KBM-7 (cell line): ENCODE data around the gene RPS27.

ENCODE experiments used
- DNase-seq: peaks from one replicate; pipeline ENCODE4 v3.0.0-alpha.2; 2015
- in situ Hi-C: fragments of 300-500 bp; cut with MboI; formaldehyde crosslinking; loops from 2 replicates; pipeline ENCODE4 v1.14.3; 2020; ENCODE audit warnings: low sequenced_read_pairs, low pct_unique_long_range_greater_than_20kb, mixed read lengths

Gene RPS27

DNA sequence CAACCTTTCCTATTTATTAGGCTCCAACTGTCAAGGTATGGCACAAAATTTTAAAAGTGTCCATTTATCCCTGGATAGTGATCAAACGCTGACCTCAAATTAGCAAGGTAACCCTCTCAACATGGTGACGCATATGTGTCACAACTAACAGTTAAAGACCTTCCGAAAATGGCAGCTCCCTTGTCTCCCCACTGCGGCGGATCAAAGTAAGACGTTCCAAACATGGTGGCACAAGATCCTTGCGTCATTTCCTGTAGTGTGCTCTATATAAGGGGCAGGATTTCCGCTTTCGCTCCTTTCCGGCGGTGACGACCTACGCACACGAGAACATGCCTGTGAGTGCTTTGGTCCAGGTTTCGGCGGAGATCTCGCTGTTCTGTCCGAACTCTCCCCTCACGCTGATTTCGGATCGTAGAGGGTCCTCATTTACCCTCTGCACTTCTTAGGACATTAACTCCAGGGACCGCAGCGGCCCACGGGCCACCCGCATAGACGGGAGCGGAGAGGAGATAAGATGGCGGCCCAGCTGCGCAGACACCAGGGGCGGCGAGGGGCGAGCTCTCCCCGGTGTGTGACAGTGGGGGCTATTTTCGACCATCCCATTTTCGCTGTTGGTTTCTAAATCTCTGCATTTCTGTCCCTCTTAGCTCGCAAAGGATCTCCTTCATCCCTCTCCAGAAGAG is at the start of gene RPS27:
Gene RPS27 (plus strand): TSS at position 295 of the 683 bp plus-strand sequence. CDS start 35 bp downstream, at position 330.
- peak; percentile 94 for DNase-seq
- in situ Hi-C loops = no loop called here

DNA sequence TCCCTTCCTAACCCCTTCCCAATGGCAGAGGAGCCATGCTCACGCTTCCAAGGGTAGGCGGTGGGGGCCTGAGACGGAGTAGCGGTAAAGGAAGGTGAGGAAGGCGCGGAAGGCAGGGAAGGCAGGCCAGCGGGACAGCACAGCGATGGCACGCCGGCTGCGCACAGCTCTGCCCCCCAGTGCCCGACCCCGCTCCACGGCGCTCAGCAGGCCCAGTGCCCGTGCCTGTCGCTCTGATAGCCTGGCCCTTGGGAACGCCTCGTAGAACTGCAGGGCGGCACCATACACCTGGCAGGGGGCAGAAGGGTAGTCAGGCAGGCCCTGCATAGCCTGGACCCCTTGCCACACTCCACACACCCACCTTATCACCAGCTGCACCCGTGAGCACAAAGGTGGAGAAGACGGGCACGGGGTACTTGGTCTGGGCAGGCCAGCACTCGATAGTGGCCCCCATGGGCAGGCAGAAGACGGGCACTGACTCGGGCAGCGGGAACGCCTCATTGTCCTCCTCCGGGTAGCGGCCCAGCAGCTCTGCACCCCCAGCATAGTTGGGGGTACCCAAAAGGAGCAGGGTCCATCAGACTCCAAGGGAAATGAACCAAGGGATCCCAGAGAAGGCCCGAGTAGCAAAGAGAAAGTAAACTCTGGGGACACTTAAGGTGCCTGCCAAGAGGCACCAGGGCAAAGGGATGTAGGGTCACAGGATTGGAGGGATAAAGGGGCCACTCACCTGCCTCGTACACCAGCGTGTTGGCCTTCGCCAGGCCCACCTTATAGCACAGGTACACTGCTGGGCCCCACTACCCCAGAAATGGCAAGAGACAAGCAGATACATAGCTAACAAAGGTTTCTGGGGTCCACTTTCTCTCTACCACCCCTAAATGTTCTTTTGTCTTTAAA is 48.5 kb upstream of the RPS27 start:
- DNase-seq = no peak

DNA sequence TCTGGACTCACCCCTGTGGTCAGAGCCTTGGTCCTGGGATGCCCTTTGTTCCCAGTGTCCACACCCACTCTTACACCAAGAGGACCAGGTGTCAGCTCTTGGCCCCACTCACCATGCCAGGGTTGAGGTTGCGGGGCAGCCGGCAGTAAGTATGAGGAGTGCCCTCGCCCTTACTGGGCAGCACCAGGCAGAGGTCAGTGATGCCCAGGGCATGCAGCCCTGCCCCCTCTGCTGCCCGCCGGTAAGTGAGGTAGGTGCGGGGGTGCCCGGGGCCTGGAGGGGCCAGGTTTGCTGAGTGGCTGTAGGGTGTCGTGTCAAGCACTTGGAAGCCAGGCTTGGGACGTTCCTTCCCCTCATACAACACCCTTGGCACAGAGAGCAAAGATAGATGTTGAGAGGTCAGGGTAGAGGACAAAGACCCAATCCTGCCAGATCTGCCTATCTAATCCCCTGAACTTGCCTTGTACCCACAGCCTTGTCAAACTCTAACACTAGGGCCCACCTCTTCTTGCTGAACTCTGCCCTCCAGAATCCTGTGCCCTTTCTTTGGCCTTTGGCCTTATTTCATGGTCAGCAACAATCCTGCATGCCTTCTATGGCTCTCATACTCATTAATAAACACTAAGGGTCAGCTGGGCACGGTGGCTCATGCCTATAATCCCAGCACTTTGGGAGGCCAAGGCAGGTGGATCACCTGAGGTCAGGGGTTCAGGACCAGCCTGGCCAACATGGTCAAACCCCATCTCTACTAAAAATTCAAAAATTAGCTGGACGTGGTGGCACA is 47.6 kb upstream of the RPS27 start:
- in situ Hi-C loops = no loop called here
- no peak for DNase-seq

More for the DNA sequence above, 48.5 kb upstream of the RPS27 start:
- in situ Hi-C loops = no loop called here

DNA sequence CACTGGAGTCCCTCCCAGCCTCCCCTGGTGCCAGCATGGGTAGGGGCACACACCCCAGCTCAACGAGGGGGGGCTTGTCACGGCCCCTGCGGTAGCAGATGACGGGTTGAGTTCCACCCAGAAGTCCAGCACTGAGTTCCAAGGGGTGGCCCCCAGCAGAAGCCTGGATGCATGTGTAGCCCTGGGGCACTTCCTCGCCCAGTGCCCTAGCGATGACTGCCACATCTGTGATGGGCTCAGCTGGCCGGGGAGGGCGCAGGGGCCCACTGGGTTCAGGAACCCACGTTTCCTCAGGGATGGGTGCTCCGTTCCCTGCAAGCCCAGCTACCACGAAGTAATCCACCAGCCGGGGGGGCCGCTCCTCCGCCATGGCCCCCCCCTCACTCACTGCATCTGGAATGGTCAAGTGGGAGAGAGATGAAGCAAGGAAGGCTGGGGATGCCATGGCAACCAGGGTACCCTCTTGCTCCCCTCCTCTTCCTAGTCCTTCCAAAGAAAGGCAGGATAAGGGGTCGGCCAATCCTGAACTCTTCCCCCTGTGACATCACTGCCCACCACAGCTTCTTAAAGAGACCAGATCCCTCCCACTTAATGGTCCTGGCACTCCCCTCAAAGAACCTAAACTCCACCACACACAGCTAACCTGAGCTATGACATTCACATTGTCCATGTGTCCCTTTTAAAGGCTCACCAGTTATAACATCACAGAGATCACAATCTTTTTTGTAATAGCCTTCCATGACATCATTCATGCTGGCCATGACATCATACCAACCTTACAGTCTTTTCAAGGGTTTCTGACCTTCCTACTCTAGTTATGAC is 46.3 kb upstream of the RPS27 start:
- in situ Hi-C loops = no loop called here
- DNase-seq = peak; percentile 43

DNA sequence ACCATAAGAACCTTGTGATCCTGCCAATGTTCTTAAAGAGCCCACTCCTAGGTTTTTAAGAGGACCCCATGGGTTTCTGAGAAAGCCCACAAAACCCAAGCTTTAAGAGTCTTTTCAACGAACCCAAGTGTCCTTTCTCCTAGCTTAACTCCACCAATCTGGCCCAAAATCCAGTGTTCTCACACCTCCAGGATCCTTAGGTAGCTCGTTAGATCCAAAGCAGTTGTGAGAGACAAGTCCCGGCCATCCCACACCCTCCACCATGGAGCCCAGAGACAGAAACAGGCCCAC is 45.8 kb upstream of the RPS27 start:
- no peak for DNase-seq
- in situ Hi-C loops = no loop called here

DNA sequence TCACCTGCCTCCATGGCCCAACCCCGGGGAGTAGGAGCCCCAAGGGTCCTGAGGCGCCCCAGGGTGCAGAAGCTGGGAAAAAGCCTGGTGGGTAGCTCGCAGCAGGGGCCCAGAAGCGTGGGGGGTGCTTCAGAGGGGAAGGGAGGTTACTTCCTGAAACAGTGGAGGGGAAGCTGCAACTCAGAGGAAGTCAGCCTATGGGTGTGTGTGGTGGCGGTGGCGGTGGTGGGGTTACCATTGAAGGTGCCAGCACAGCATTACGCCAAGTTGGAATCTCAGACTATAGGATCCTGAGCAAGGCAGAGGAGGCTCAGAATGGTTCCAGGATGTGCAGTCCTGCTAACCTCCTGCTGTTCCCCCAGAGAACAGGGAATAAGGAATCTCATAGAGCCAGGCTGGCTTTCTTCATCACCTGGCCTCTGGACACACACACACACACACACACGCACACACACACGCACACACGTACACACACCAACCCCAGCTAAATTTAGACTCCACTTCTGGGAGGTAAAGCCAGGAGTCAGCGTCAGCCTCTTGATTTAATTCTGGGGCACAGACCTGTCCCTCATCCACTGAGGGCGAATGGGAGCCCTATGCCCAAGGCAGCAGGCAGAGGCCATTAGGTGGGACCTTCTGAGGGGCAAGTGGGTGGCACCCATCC is 45.3 kb upstream of the RPS27 start:
- in situ Hi-C loops = no loop called here
- DNase-seq = peak; percentile 89

DNA sequence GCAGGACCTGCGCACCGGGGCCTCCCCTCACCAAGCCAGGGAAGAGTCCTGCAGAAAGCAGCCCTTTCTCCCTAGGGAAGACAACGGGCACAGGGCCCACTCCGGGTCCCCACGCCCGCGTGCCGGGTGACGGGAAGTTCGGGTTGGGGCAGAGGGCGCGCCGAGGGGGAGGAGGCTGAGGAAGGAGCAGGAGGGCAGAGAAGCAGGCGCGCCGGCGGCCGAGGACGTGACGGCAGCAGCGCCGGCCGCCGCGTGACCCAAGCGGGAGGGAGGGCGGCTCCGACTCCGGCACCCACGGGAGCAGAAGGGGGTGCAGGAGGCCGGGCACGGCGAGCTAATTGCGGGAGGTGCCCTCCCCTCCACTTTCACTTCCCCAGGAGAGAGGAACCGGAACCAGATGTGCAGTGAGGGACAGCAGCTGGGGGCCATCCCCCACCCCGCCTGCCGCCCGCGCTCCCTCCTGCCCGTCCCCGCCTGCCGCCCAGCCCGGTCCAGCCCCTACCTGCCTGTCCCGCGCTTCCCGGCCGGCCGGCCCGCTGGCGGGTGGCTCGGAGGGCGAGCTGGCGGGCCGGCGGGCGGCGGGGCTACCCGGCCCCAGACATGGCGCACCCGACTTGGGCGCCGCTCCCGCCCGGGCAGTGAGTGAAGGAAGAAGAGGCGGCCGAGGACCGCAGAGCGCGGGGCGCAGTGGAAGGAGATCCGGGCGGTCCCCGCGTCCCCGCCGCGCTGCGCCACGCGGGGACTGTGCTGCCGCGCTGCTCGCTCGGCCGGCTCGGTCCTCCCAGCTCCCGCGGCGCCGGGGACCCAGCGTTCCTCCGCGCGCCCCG is 44.6 kb upstream of the RPS27 start:
- DNase-seq = peak; percentile 95
- in situ Hi-C loops = no loop called here

DNA sequence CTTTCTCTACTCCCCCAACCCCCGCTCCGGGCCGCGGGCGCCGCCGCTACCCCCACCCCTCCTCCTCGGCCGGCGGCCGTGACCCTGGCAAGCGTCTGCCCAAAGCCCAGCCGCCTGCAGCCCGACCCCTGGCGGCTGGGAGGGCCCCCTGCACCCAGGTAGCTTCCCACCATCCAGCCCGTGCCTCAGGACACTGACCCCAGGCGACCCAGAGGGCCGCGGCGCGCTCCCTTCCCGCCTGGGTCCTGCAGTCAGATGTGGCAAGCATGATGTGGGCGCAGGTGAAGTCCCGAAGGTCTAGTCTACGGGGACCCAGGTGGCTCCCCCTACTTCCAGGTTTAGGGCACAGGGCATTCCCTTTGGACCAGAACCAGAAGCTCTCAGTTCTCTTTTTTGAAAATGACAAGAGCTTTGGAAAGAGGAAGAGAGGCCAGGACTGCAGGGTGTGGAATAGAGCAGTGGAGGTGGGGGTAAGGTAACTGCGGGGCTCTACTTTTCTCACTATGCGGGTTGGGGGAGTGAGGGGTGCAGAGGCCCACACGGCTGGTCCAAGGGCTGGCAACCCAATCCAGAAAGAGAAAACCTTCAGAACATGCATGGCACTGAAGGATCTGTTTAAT is 43.8 kb upstream of the RPS27 start, which contains the start of gene DENND4B:
Gene DENND4B (minus strand): TSS at position 97 of the 620 bp plus-strand sequence. CDS start 2,344 bp downstream, outside the sequence.
- in situ Hi-C loops = no loop called here
- DNase-seq = peak; percentile 90

DNA sequence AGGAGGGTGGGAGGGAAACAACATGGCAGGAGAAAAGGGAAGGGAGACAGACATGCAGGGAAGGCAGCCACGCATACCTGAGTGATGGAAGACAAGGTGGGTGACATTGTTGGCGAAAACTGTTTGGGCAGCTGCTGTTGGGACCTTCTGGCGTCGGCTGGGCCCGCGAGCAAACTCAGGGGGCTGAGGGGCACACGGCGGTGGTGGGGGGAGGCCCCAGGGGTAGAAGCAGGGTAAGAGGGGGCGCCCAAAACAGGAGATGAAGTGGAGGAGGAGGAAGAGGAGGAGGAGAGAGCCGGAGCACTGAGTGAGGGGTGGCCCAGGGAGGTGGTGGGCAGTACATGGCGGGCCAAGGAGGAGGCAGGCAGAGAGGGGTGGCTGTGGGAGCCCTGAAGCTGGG is 39.4 kb upstream of the RPS27 start:
- in situ Hi-C loops = loop anchor here (25.0 kb wide), 2 partner anchors 139 to 414 kb away; partner anchors contain the start of genes S100A3, S100A4, S100A5 and S100A6
- DNase-seq = no peak

DNA sequence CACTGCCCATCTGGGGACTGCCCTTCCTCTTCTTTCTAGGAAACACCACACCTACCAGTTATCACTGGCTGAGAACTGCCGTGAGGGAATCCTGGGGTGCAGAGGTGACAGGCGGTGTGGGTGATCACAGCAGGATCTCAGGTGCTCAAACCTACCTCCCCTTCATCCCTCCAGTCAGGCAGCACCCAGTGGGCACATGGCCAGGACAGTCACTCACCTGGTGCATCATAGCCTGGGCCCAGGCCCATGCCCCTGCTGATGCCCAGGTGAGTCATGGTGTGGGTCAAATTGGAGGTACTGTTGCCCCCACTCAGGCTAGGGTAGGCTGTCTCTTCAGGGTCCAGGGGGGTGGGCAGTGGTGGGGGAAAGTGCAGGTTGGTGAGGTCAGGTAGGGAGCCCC is 38.8 kb upstream of the RPS27 start:
- no peak for DNase-seq
- in situ Hi-C loops = loop anchor here (25.0 kb wide), 2 partner anchors 140 to 414 kb away; partner anchors contain the start of genes S100A3, S100A4, S100A5 and S100A6

DNA sequence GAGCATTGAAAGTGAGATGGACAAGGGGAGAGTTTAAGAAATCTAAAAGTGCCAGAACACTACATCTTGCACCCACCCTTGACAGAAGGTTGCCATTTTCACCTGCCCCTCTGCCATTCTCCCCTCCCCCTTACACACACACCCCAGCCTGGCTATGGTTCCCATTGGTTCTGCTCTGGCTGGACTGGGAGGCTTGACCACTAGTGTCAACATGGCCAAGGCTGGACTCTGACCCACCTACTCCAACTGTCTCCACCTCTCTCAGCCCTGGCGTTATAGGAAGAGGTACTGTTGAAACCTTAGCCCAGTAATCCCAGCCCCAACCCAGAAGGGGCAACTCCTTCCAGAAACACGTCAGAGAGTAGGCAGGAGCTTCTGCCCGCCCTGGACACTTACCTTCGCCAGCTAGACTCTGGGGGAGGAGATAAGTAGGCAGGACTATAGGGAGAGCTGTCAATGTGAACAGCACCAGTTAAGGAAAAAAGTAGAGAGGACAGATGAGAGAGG is 36.6 kb upstream of the RPS27 start:
- DNase-seq = no peak
- in situ Hi-C loops = loop anchor here (25.0 kb wide), 2 partner anchors 142 to 417 kb away; partner anchors contain the start of genes S100A3, S100A4, S100A5 and S100A6

DNA sequence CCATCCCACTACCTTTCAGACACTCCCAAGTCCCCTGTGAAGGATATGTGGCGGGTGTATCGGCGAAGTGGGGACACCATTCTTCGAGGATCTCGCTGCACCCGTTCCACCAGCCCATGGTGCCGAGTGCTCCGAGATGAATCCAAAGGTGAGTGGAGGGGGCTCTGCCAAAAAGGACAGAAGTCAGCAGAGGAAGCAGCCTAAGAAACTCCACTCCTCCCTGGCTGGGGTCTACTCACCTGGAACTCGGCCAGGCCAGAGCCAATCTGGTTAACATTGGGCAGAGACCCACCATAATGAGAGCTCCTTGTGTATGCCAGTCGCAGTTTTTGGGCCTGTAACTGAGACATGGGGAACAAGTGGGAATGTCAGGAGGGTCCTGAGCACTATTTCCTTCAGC is 35.7 kb upstream of the RPS27 start:
- in situ Hi-C loops = loop anchor here (25.0 kb wide), 2 partner anchors 143 to 418 kb away; partner anchors contain the start of genes S100A3, S100A4, S100A5 and S100A6
- no peak for DNase-seq

DNA sequence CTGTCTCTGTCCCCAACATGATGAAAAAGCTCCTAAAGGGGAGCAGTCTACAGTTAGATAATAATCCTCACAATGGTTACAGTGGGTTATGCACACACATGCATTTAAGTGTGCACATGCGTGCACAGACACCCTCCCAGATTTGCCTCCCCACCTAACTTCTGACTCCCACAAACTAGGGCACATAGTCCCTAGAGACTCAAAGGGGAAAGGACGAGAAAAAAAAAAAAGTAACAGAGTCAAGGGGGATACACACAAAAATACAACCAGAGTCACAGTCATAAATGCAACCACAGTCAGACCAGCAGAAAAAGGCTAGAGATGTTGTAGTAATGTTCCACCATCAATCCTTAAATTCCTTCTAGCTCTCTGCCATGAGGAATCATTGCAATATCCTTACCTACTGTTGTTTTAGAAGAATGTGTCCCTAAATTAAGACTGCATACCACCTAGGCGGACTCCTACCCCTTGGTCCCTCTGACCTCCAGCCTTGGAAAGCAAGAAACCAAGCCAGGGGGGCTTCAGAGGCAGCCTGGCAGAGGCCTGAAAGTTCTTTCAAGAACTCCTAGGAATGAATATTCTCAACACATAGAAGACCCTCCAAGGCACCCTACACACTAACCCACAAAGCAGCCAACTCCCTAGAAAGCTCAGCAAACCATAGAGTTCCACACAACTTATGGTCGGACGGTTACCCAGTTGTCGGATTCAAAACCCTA is 33.4 kb upstream of the RPS27 start:
- in situ Hi-C loops = loop anchor here (25.0 kb wide), 2 partner anchors 145 to 420 kb away; partner anchors contain the start of genes S100A3, S100A4, S100A5 and S100A6
- DNase-seq = no peak

DNA sequence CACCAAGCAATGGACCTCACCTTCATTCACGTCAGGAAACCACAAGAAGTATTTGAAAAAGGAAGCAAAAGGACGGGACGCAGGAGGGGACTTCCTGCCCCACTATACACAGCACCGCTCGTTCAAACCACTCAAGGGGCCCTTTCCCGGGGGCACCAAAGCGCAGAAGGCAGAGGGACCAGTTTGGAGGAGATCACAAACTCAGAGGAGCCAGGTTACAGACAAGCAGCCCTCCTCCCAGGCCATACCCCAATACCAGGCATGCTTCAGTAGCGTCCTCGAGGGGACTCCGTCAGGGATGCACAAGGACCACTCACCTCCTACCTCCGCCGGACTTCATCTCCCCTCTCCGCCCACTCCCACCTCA is 32.8 kb upstream of the RPS27 start:
- peak; percentile 64 for DNase-seq
- in situ Hi-C loops = loop anchor here (25.0 kb wide), 2 partner anchors 145 to 420 kb away; partner anchors contain the start of genes S100A3, S100A4, S100A5 and S100A6

DNA sequence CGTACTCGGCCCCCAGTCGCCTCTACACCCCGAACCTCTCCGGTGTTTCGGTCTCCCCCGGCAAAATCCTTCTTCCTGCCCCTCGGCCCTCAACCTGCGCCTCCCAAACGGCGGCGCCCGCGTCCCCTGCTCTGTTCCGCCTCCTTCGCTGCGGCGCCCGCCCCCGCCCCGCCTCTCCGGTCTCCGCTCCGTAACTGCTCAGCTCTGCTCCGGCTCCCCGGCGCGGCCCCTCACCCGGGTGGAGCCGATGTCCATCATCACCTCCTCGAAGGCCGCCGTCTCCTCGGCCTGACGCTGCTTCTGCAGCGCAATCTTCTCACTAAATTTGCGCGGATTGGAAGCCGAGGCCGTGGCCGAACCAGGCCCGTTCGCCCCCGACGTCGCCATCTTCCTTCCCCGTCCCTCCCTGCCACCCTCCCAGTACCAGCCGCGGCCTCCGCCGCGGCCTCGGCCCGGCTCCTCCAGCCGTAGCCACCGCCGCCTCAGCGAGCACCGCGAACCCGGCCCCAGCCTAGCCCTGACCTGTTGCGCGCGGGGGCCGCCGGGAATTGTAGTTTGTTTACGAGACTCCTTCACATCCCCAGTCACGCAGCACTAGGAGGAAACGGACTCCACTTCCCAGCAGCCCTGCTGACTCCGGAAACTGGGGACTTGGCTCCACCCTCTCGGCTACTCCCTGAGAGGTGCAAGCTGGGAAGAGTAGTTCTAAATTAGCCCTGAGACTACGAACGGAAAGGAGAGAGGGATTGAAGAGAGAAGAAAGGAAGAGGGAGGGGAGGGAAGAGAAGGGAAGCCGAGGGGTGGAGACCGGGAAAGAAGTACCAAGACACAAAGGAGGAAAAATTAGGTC is 32.2 kb upstream of the RPS27 start, which contains the start of gene CRTC2:
Gene CRTC2 (minus strand): TSS at position 502 of the 850 bp plus-strand sequence. CDS start 115 bp downstream, at position 387.
- in situ Hi-C loops = loop anchor here (25.0 kb wide), 2 partner anchors 146 to 421 kb away; partner anchors contain the start of genes S100A3, S100A4, S100A5 and S100A6

More for the DNA sequence above, 32.2 kb upstream of the RPS27 start, which contains the start of gene CRTC2:
- DNase-seq = peak; percentile 98
